SU-DHL-6 (cell line): Measurements from ENCODE around the gene TXNDC11.

Source experiments
- H2AFZ ChIP-seq: fragments of 200-600 bp; sonication (generic); 2 replicates; pipeline ENCODE4 v1.6.1; 2014; ENCODE audit warnings: low read depth, mild to moderate bottlenecking, moderate library complexity, mixed read lengths, antibody characterized with exemption, low read length; ENCODE audit not compliant: severe bottlenecking
- H3F3A ChIP-seq: fragments of 200-600 bp; shearing (Covaris generic); 2 replicates; pipeline ENCODE4 v1.6.0; 2016; ENCODE audit warnings: antibody characterized with exemption, mild to moderate bottlenecking; ENCODE audit not compliant: insufficient read depth
- H3K27ac ChIP-seq: fragments of 200-600 bp; sonication (generic); 2 replicates; pipeline ENCODE4 v1.5.1; 2016; ENCODE audit warnings: low read depth, mild to moderate bottlenecking, low read length, moderate library complexity, mixed read lengths
- H3K27me3 ChIP-seq: fragments of 200-600 bp; sonication (generic), shearing (Covaris generic); 2 replicates; pipeline ENCODE4 v1.6.0; 2014; ENCODE audit warnings: mild to moderate bottlenecking, low read length
- H3K36me3 ChIP-seq: fragments of 200-600 bp; sonication (generic); 2 replicates; pipeline ENCODE4 v1.6.1; 2014; ENCODE audit warnings: mild to moderate bottlenecking, low read length, mixed read lengths
- H3K4me2 ChIP-seq: fragments of 300-600, 200-600 bp; shearing (Covaris generic), sonication (generic); 2 replicates; pipeline ENCODE4 v1.6.0; 2014; ENCODE audit warnings: low read length, low read depth, mild to moderate bottlenecking; ENCODE audit not compliant: poor library complexity, severe bottlenecking
- H3K4me3 ChIP-seq: fragments of 200-600 bp; sonication (generic); 2 replicates; pipeline ENCODE4 v1.5.1; 2014; ENCODE audit warnings: antibody characterized with exemption, low read length, mild to moderate bottlenecking, mixed read lengths; ENCODE audit not compliant: insufficient read depth, poor library complexity, severe bottlenecking
- H3K79me2 ChIP-seq: fragments of 200-600 bp; sonication (generic); 2 replicates; pipeline ENCODE4 v1.6.1; 2014; ENCODE audit warnings: mild to moderate bottlenecking, low read length, moderate library complexity; ENCODE audit not compliant: insufficient read depth
- H3K9ac ChIP-seq: fragments of 200-600 bp; sonication (generic); 2 replicates; pipeline ENCODE4 v1.7.0; 2014; ENCODE audit warnings: mild to moderate bottlenecking, low read length
- H3K9me2 ChIP-seq: fragments of 200-600 bp; sonication (generic); replicated peaks from 2 replicates; pipeline ENCODE4 v1.6.1; 2014; ENCODE audit warnings: low read length; ENCODE audit not compliant: insufficient read depth
- H3K9me3 ChIP-seq: fragments of 200-600 bp; sonication (generic); 2 replicates; pipeline ENCODE4 v1.6.1; 2014; ENCODE audit warnings: low read length, mixed read lengths; ENCODE audit not compliant: insufficient read depth
- H4K20me1 ChIP-seq: fragments of 200-600 bp; sonication (generic); 2 replicates; pipeline ENCODE4 v1.6.1; 2014; ENCODE audit warnings: low read depth, mild to moderate bottlenecking, antibody characterized with exemption, low read length, moderate library complexity, mixed read lengths
- EZH2phosphoT487 ChIP-seq: fragments of 200-600 bp; sonication (generic), shearing (Covaris generic); conservative IDR thresholded peaks from 2 replicates; pipeline ENCODE4 v1.6.1; 2018; ENCODE audit warnings: mild to moderate bottlenecking, antibody characterized with exemption, low read length, moderate library complexity, mixed read lengths
- TF ChIP-seq, protein P1 (sequence below): fragments of 200-600 bp; sonication (generic); IDR thresholded peaks from one replicate; pipeline ENCODE4 v1.5.1; 2017; ENCODE audit warnings: antibody characterized with exemption, mild to moderate bottlenecking, low read length, moderate library complexity; ENCODE audit not compliant: insufficient read depth, poor library complexity, severe bottlenecking

The TXNDC11 gene

DNA sequence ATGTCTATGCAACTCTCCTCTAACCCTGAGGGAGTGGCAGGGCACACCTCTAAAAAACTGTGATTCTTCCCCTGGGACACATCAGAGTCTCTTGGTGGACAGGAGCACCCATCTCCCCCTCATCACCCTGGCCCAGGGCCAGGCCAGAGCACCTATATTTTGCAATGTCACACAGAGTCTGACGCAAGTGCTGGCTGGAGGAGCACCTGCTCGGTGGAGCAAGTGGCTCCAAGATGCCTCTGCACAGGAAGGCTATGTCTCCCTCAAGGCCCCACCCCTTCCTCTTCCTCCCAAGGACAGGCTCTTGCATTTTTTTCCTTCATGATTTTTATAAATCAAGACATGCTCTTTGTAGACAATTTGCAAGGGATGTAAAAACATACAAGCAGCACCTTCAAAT lies 61.1 kb downstream of the TXNDC11 start:
- Histone ChIP-seq H3K4me2 (peak overlapping the region; percentile 57), H3K36me3 (peaks cover 3% of the 10 kb centered on the region; the same call in 1 of the 2 replicates), H3K9ac (peak overlapping the region; percentile 14; the same call in 1 of the 2 replicates), H3K9me3 (no peaks in the 10 kb centered on the region), H3K27me3 (no peaks in the 10 kb centered on the region), H3K9me2 (no peaks in the 10 kb centered on the region), H3K4me3 (no peak overlapping the region), H2AFZ (no peak overlapping the region), H3F3A (peaks cover 27% of the 10 kb centered on the region), H3K79me2 (no peaks in the 10 kb centered on the region; the same call in 1 of the 2 replicates), H4K20me1 (no peaks in the 10 kb centered on the region), H3K27ac (peak overlapping the region; percentile 94)
- TF ChIP-seq EZH2phosphoT487: no peak
- TF ChIP-seq, protein P1, sequence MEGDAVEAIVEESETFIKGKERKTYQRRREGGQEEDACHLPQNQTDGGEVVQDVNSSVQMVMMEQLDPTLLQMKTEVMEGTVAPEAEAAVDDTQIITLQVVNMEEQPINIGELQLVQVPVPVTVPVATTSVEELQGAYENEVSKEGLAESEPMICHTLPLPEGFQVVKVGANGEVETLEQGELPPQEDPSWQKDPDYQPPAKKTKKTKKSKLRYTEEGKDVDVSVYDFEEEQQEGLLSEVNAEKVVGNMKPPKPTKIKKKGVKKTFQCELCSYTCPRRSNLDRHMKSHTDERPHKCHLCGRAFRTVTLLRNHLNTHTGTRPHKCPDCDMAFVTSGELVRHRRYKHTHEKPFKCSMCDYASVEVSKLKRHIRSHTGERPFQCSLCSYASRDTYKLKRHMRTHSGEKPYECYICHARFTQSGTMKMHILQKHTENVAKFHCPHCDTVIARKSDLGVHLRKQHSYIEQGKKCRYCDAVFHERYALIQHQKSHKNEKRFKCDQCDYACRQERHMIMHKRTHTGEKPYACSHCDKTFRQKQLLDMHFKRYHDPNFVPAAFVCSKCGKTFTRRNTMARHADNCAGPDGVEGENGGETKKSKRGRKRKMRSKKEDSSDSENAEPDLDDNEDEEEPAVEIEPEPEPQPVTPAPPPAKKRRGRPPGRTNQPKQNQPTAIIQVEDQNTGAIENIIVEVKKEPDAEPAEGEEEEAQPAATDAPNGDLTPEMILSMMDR: no peak

DNA sequence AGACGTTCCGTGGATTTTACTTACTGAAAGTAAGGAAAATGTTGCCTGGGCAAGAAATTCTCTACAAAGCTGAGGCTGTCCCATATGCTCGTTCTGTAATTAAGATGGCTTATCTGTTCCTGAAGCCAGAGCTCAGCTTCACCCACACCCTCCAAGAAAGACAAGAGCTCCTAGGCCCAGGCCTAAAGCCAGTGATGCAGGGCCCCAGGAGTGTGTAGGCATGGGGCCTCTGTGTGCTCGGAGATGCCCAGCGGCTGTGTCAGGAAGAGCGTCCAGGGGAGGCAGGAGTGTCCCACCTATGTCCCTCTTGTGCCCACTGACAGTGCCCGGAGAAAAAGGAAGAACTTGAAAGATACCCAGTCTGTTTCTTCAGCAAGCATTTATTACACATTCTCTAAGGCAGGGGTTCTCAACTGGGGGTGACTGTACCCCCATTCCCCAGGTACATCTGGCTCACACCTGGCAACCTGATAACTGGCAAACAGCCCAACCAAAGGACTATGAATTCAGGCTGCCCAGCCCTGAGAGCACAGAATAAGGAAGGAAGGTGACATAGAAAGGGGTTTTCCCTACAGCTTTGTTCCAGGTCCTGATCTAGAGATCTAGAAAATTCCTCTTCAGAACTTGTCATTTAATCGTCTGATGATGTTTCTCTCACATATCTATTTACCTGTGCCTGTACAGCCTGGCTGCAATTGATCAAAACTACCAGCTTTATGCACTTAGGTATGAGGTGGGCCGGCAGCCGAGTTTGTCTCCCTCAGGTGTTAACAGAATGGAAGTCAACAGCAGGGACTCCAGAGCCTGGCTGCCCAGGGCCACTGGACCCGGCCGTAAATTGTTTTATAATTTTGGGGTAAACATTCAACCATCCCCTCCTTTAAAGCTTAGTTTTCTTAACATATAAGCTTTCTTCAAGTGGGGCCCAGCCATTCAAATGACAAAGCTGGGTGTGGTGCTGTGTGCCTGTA lies 62.4 kb downstream of the TXNDC11 start:
- H3K4me3 ChIP-seq: no peak overlapping the region
- no peaks in the 10 kb centered on the region; the same call in 1 of the 2 replicates for H3K79me2 ChIP-seq
- no peak for TF ChIP-seq EZH2phosphoT487
- TF ChIP-seq, protein P1: no peak
- H3K27me3 ChIP-seq: no peaks in the 10 kb centered on the region
- H3K9me3 ChIP-seq: no peaks in the 10 kb centered on the region
- H3K27ac ChIP-seq: peak overlapping the region; percentile 94
- no peak overlapping the region for H3K4me2 ChIP-seq
- peaks cover 3% of the 10 kb centered on the region; the same call in 1 of the 2 replicates for H3K36me3 ChIP-seq
- H3F3A ChIP-seq: peaks cover 27% of the 10 kb centered on the region
- H3K9ac ChIP-seq: no peak overlapping the region
- no peaks in the 10 kb centered on the region for H3K9me2 ChIP-seq
- H4K20me1 ChIP-seq: no peaks in the 10 kb centered on the region
- no peak overlapping the region for H2AFZ ChIP-seq

DNA sequence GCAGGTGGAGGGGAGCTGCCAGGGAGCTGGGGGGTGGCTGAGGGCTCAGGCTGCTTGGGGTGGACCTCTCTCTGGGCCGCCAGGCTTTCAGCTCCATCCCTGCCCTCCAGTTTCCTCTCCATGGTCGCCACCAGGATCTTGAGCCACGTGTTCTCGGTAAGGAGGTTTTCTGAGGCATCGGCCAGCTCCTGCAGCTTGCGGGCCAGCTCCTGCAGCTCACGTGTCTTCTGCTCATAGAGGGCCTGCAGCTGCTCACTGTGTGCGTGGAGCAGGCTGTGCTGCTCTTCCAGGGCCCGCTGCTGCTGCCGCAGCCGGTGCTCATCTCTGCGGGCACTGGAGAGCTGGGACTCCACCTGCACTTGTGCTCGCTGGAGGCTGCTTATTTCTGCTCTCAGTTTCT lies 63.4 kb downstream of the TXNDC11 start:
- no peaks in the 10 kb centered on the region for H3K9me2 ChIP-seq
- TF ChIP-seq, protein P1: no peak
- TF ChIP-seq EZH2phosphoT487: no peak
- H3K4me2 ChIP-seq: no peak overlapping the region
- no peaks in the 10 kb centered on the region for H3K27me3 ChIP-seq
- no peaks in the 10 kb centered on the region for H3K9me3 ChIP-seq
- H3K79me2 ChIP-seq: no peaks in the 10 kb centered on the region; the same call in 1 of the 2 replicates
- no peak overlapping the region for H2AFZ ChIP-seq
- H3K27ac ChIP-seq: no peak overlapping the region
- no peaks in the 10 kb centered on the region for H4K20me1 ChIP-seq
- H3K9ac ChIP-seq: no peak overlapping the region
- H3K36me3 ChIP-seq: peaks cover 3% of the 10 kb centered on the region; the same call in 1 of the 2 replicates
- peaks cover 27% of the 10 kb centered on the region for H3F3A ChIP-seq
- no peak overlapping the region for H3K4me3 ChIP-seq
